Thyroid gland (tissue), 4 donors: ENCODE measurements around the gene PREX1.

Experiments used
- CTCF ChIP-seq, 6 experiments: fragments of 200-600 bp in 3 of 6; fragments of 450-650 bp in 3 of 6; sonication (generic) in 3 of 6; IDR thresholded peaks; one replicate each; pipeline ENCODE4 v1.5.1; 2016 to 2019; ENCODE audit warnings: antibody characterized with exemption in 6 of 6, mild to moderate bottlenecking in 2 of 6, inconsistent platforms in 1 of 6, moderate library complexity in 1 of 6
- POLR2A ChIP-seq, 2 donors: fragments of 450-650 bp; IDR thresholded peaks; one replicate each; pipeline ENCODE4 v1.6.1; 2017; ENCODE audit warnings: antibody characterized with exemption in 2 of 2, mild to moderate bottlenecking in 2 of 2, moderate library complexity in 1 of 2

GRCh38 chr20:48613926-48614325 lies 213.9 kb downstream of the PREX1 start:
- TF ChIP-seq CTCF (IDR thresholded peaks at IDR 0.05) (no peak), POLR2A (IDR thresholded peaks at IDR 0.05) (no peak)
